PC-3 (cell line): Measurements from ENCODE around the gene TRIM66.

Experiments
- CTCF ChIP-seq: fragments of 300-600 bp; sonication (generic); conservative IDR thresholded peaks from 2 replicates; pipeline ENCODE4 v1.5.1; 2017; ENCODE audit warnings: antibody characterized with exemption, low read depth, mild to moderate bottlenecking, low read length
- EZH2 ChIP-seq: fragments of 300-600 bp; sonication (generic); IDR thresholded peaks from one replicate; pipeline ENCODE4 v1.6.1; 2017; ENCODE audit warnings: antibody characterized with exemption, mild to moderate bottlenecking, low read length; ENCODE audit not compliant: unreplicated experiment
- EZH2phosphoT487 ChIP-seq: fragments of 300-600 bp; sonication (generic); IDR thresholded peaks from 2 replicates; pipeline ENCODE4 v1.6.1; 2018; ENCODE audit warnings: mild to moderate bottlenecking, antibody characterized with exemption, low read length, borderline replicate concordance

GRCh38 chr11:8692417-8692816 lies 10.0 kb upstream of the TRIM66 start:
- no peak for TF ChIP-seq CTCF
- TF ChIP-seq EZH2phosphoT487, result no peak
- TF ChIP-seq EZH2, result no peak
